K562 (cell line): ENCODE measurements around the gene DDR2. TPM values are rescaled to one million over a fixed set of nuclear protein-coding genes. Genes with fewer than 3 reads are reported as not detected.

Experiments used
- ATAC-seq: fragments of 200-7000 bp; cut with Tn5 transposase; 3 replicates; pipeline ENCODE4 v1.9.1; 2020; ENCODE audit warnings: moderate library complexity
- BruUV-seq: library from RNA; stranded (reverse); fragments of 400-500 nt; replicated peaks from 2 replicates; lab custom pipeline; 2021; lab: Mats Ljungman, UMichigan
- CTCF ChIA-PET: fragments of 300-600 bp; formaldehyde crosslinking; extraction: SDS; loops from one replicate; lab custom pipeline; 2021; ENCODE audit warnings: low intra/inter-chr PET ratio; lab: Yijun Ruan, JAX
- POLR2A ChIA-PET: fragments of 300-600, 350-650 bp; sonication (Branson Sonifier 250); formaldehyde crosslinking; extraction: SDS; loops from one replicate; lab custom pipeline; 2021; ENCODE audit warnings: antibody characterized with exemption, inconsistent platforms; lab: Yijun Ruan, JAX
- DNase-seq, 4 experiments: peaks; one replicate each; pipeline versions ENCODE4 v3.0.0 to v3.0.0-alpha.2; 2011 to 2018; ENCODE audit warnings: low spot score in 3 of 4, mixed read lengths in 3 of 4; ENCODE audit errors: extremely low read depth in 1 of 4
- FAIRE-seq: peaks from 2 replicates; lab custom pipeline; 2011; peaks lifted over from hg19 to GRCh38; lab: Jason Lieb, UNC
- H2AFZ ChIP-seq: 2 replicates; pipeline ENCODE4 v1.6.0; 2011; ENCODE audit warnings: low read depth, low read length, control low read depth, inconsistent platforms
- H3K27ac ChIP-seq: fragments of 200-600 bp; 3 replicates; pipeline ENCODE4 v1.8.0; 2011; ENCODE audit warnings: low read depth, mild to moderate bottlenecking, control low read depth, inconsistent platforms, low read length, moderate library complexity, mixed read lengths; ENCODE audit errors: extremely low read depth
- H3K27me3 ChIP-seq, 2 experiments: fragments of 300-600 bp in 1 of 2; 2 replicates in 1 of 2; 3 replicates in 1 of 2; pipeline versions ENCODE4 v1.6.0 to v1.8.0; 2011; ENCODE audit warnings: inconsistent platforms in 2 of 2, low read length in 2 of 2, mild to moderate bottlenecking in 1 of 2, mixed read lengths in 1 of 2, moderate library complexity in 1 of 2; ENCODE audit not compliant: control insufficient read depth in 2 of 2, insufficient read depth in 2 of 2
- H3K36me3 ChIP-seq: fragments of 300-600 bp; 3 replicates; pipeline ENCODE4 v1.8.0; 2011; ENCODE audit warnings: mild to moderate bottlenecking, low read length, inconsistent platforms; ENCODE audit not compliant: control insufficient read depth, insufficient read depth
- H3K4me1 ChIP-seq, 2 experiments: fragments of 200-600 bp in 1 of 2; replicated peaks in 1 of 2; 2 replicates in 1 of 2; 3 replicates in 1 of 2; pipeline versions ENCODE4 v1.5.1 to v1.8.0; 2011; ENCODE audit warnings: inconsistent platforms in 2 of 2, low read length in 2 of 2, mild to moderate bottlenecking in 1 of 2, mixed read lengths in 1 of 2, moderate library complexity in 1 of 2; ENCODE audit not compliant: control insufficient read depth in 2 of 2, insufficient read depth in 2 of 2
- H3K4me2 ChIP-seq: 2 replicates; pipeline ENCODE4 v1.6.1; 2011; ENCODE audit warnings: low read length, control low read depth, inconsistent platforms, mixed read lengths; ENCODE audit not compliant: insufficient read depth
- H3K4me3 ChIP-seq: fragments of 200-600 bp; sonication (generic), shearing (Covaris generic); 2 replicates; pipeline ENCODE4 v1.5.1; 2016; ENCODE audit warnings: control low read depth, inconsistent platforms
- H3K79me2 ChIP-seq: fragments of 200-600 bp; 3 replicates; pipeline ENCODE4 v1.8.0; 2011; ENCODE audit warnings: low read length, inconsistent platforms; ENCODE audit not compliant: control insufficient read depth, insufficient read depth
- H3K9ac ChIP-seq, 2 experiments: 2 replicates each; pipeline versions ENCODE4 v1.6.0 to v1.6.1; 2011; ENCODE audit warnings: low read depth in 2 of 2, low read length in 2 of 2, control low read depth in 1 of 2, inconsistent platforms in 1 of 2, mild to moderate bottlenecking in 1 of 2, mixed read lengths in 1 of 2; ENCODE audit not compliant: insufficient read depth in 1 of 2
- H3K9me1 ChIP-seq: one replicate; pipeline ENCODE4 v1.6.0; 2011; ENCODE audit warnings: inconsistent platforms, mild to moderate bottlenecking, low read length, moderate library complexity; ENCODE audit not compliant: control insufficient read depth, insufficient read depth
- H3K9me3 ChIP-seq: replicated peaks from 2 replicates; pipeline ENCODE4 v1.5.1; 2011; ENCODE audit warnings: low read depth, low read length, inconsistent platforms; ENCODE audit not compliant: control insufficient read depth, insufficient read depth
- H4K20me1 ChIP-seq: replicated peaks from 2 replicates; pipeline ENCODE4 v1.6.1; 2011; ENCODE audit warnings: low read length, inconsistent platforms, mixed read lengths; ENCODE audit not compliant: control insufficient read depth, insufficient read depth
- CCNT2 ChIP-seq: IDR thresholded peaks from 2 replicates; pipeline ENCODE4 v1.6.1; 2011; ENCODE audit warnings: borderline replicate concordance, low read depth, mild to moderate bottlenecking, moderate library complexity, mixed read lengths, low read length; ENCODE audit not compliant: insufficient read length; ENCODE audit errors: extremely low read depth
- CEBPZ ChIP-seq: fragments of 150-350 bp; IDR thresholded peaks from 2 replicates; pipeline ENCODE4 v1.6.1; 2014; ENCODE audit warnings: low read depth, mild to moderate bottlenecking, low read length, borderline replicate concordance
- FOXM1 ChIP-seq, 2 experiments: fragments of 450-650 bp in 1 of 2; sonication (generic) in 1 of 2; formaldehyde crosslinking in 1 of 2; IDR thresholded peaks; 2 replicates each; pipeline versions ENCODE4 v1.6.1 to v1.9.0; 2017 to 2022; ENCODE audit warnings: low read depth in 2 of 2, mild to moderate bottlenecking in 2 of 2, missing genetic modification reagents in 1 of 2, moderate library complexity in 1 of 2
- HDAC1 ChIP-seq, 2 experiments: fragments of 450-650 bp; IDR thresholded peaks; 2 replicates each; pipeline ENCODE4 v1.6.1; 2016 to 2017; ENCODE audit warnings: inconsistent platforms in 1 of 2, mild to moderate bottlenecking in 1 of 2, moderate library complexity in 1 of 2
- NFRKB ChIP-seq: fragments of 450-650 bp; IDR thresholded peaks from 2 replicates; pipeline ENCODE4 v1.6.1; 2016; ENCODE audit warnings: low read depth
- ZNF143 ChIP-seq: sonication (generic); formaldehyde crosslinking; IDR thresholded peaks from 2 replicates; pipeline ENCODE4 v1.9.0; 2022; ENCODE audit warnings: mild to moderate bottlenecking, missing genetic modification reagents
- ZNF511 ChIP-seq: sonication (generic); formaldehyde crosslinking; IDR thresholded peaks from 2 replicates; pipeline ENCODE4 v1.8.0; 2022; ENCODE audit warnings: mild to moderate bottlenecking, missing genetic modification reagents
- ZNF696 ChIP-seq: fragments of 250-450 bp; sonication (Bioruptor Pico); conservative IDR thresholded peaks from 2 replicates; pipeline ENCODE4 v1.4.0; 2020; ENCODE audit warnings: mild to moderate bottlenecking, moderate library complexity
- WGBS: fragments of 100-300 bp; shearing (Covaris generic); methylation state at CpG from one replicate; pipeline ENCODE4 v1.1.6; 2016; ENCODE audit warnings: low coverage, mixed read lengths; ENCODE audit not compliant: insufficient coverage; ENCODE audit errors: missing lambda C conversion rate; 5-methylcytosine and 5-hydroxymethylcytosine counted together
- in situ Hi-C: fragments of 300-500 bp; cut with MboI; formaldehyde crosslinking; loops from 4 replicates; pipeline ENCODE4 v1.15.0; 2018; ENCODE audit warnings: inconsistent platforms, mixed read lengths
- intact Hi-C: fragments of 100-400 bp; cut with micrococcal nuclease; formaldehyde crosslinking; loops from 2 replicates; pipeline ENCODE4 v1.14.2; 2022
- polyA plus RNA-seq, 8 experiments: library from polyadenylated mRNA; depleted of rRNA in 4 of 8; stranded (reverse) in 5 of 8; unstranded in 3 of 8; fragments of >200 nt; fragmentation: Nextera tagmentation in 2 of 8; fragmentation: Illumina TruSeq in 1 of 8; extraction: Ambion mirVana in 2 of 8; extraction: Trizol in 1 of 8; gene quantifications; 2 replicates each; pipeline versions ENCODE4 v1.2.1 to v1.2.3, GENCODE V29; 2011 to 2014; ENCODE audit warnings: inconsistent platforms in 1 of 8, missing spikeins in 1 of 8
- total RNA-seq, 7 experiments: library from RNA; depleted of rRNA in 6 of 7; stranded (reverse); fragments of >200 nt in 6 of 7; fragmentation: Illumina TruSeq in 2 of 7; extraction: Trizol in 2 of 7; gene quantifications; 2 replicates each; pipeline versions ENCODE4 v1.2.1 to v1.2.3, GENCODE V29; 2011 to 2021; ENCODE audit warnings: low replicate concordance in 1 of 7

DDR2 gene
- total and polyA plus RNA-seq, 9 of the 15 experiments (the other 6 are each of a cell fraction or from before 2014, with no cell fraction given) = 0.36 to 2.0 (median 1.1) TPM

- BruUV-seq = no TSS peak
- intact Hi-C loops (no loop called here), in situ Hi-C loops (no loop called here)
- CTCF ChIA-PET = no interaction called here
- DNase-seq (no peak), FAIRE-seq (no peak), ATAC-seq (no peak)
- Histone ChIP-seq H3K9ac (no peak overlapping the region), H3K79me2 (no peaks in the 10 kb centered on the region), H3K9me3 (no peaks in the 10 kb centered on the region), H4K20me1 (no peaks in the 10 kb centered on the region), H3K4me1 (no peaks in the 10 kb centered on the region), H2AFZ (no peak overlapping the region), H3K27me3 (no peaks in the 10 kb centered on the region; a peak in 1 of 5 replicates), H3K4me2 (no peak overlapping the region), H3K27ac (no peak overlapping the region), H3K9me1 (no peaks in the 10 kb centered on the region), H3K36me3 (no peaks in the 10 kb centered on the region), H3K4me3 (no peak overlapping the region)
- WGBS = 44% methylated on average over 5 of the region's 5 CpGs
- POLR2A ChIA-PET = interaction anchor here (0.8 kb wide), 2 partner anchors 10 to 124 kb away, joined by 3 to 4 read pairs; no protein-coding TSS in a partner anchor
- TF ChIP-seq ZNF696 (CRISPR knock-in tag) = no peak
- no peak for TF ChIP-seq CEBPZ
- TF ChIP-seq CCNT2 = no peak
- no peak for TF ChIP-seq FOXM1 (IDR thresholded peaks at IDR 0.05; ENCODE audit: low read depth)
- TF ChIP-seq FOXM1 (CRISPR knock-in tag; IDR thresholded peaks at IDR 0.05; ENCODE audit: low read depth) = no peak
- TF ChIP-seq ZNF143 (CRISPR knock-in tag) = no peak
- no peak for TF ChIP-seq ZNF511 (CRISPR knock-in tag)
- TF ChIP-seq NFRKB = no peak
- no peak for TF ChIP-seq HDAC1 (IDR thresholded peaks at IDR 0.05)
These were observed 22.8 kb downstream of the DDR2 start for GRCh38 chr1:162654915-162655620.
